Gastrocnemius medialis (tissue), 4 donors: ENCODE measurements around the gene FAM174C. TPM values are rescaled to one million over a fixed set of nuclear protein-coding genes. Genes with fewer than 3 reads are reported as not detected.
A peak's percentile ranks its signal among the peaks of the same experiment; 100 is the strongest.

ENCODE experiments used
- ATAC-seq, 2 donors: fragments of 150-250 bp; one replicate each; pipeline ENCODE4 v1.9.1; 2016
- DNase-seq, 2 donors: peaks; one replicate each; pipeline ENCODE4 v3.0.0-alpha.2; 2019
- H3K27ac ChIP-seq, 4 donors: fragments of 200-600 bp; sonication (generic); 1 replicate in 1 of 4; 2 replicates in 3 of 4; pipeline ENCODE4 v1.5.1; 2016 to 2018; ENCODE audit warnings: mild to moderate bottlenecking in 2 of 4, moderate library complexity in 1 of 4
- H3K27me3 ChIP-seq, 3 donors: fragments of 200-600 bp; sonication (generic) in 2 of 3; 1 replicate in 1 of 3; 2 replicates in 2 of 3; pipeline versions ENCODE4 v1.5.1 to v1.6.0; 2016 to 2019; ENCODE audit warnings: mild to moderate bottlenecking in 1 of 3, moderate library complexity in 1 of 3
- H3K36me3 ChIP-seq, 2 donors: fragments of 200-600 bp; sonication (generic) in 1 of 2; one replicate each; pipeline ENCODE4 v1.5.1; 2017 to 2018
- H3K4me1 ChIP-seq, 2 donors: fragments of 200-600 bp; sonication (generic) in 1 of 2; one replicate each; pipeline ENCODE4 v1.5.1; 2016 to 2017; ENCODE audit warnings: mild to moderate bottlenecking in 2 of 2
- H3K4me3 ChIP-seq, 4 donors: fragments of 200-600 bp; sonication (generic) in 3 of 4; 1 replicate in 1 of 4; 2 replicates in 3 of 4; pipeline ENCODE4 v1.5.1; 2016 to 2019; ENCODE audit warnings: mild to moderate bottlenecking in 2 of 4
- H3K9me3 ChIP-seq, 3 donors: fragments of 200-600 bp; sonication (generic) in 2 of 3; 1 replicate in 1 of 3; 2 replicates in 2 of 3; pipeline ENCODE4 v1.5.1; 2016 to 2019
- POLR2A ChIP-seq, 2 donors: fragments of 450-650 bp; IDR thresholded peaks; one replicate each; pipeline ENCODE4 v1.6.1; 2017; ENCODE audit warnings: antibody characterized with exemption in 2 of 2, mild to moderate bottlenecking in 2 of 2, moderate library complexity in 2 of 2
- in situ Hi-C, 4 donors: fragments of 200-750 bp; cut with MboI; loops; one replicate each; pipeline versions ENCODE4 v1.15.0 to v1.8.0; 2017; ENCODE audit warnings: low sequenced_read_pairs in 4 of 4
- intact Hi-C: fragments of 100-400 bp; cut with DNase I; formaldehyde crosslinking; loops from one replicate; pipeline ENCODE4 v1.15.1; 2023; ENCODE audit warnings: low total_unique reads
- total RNA-seq, 4 donors: library from RNA; depleted of rRNA; stranded (reverse); fragments of >200 nt; gene quantifications; one replicate each; pipeline versions ENCODE4 v1.1.0 to v1.2.3, GENCODE V29; 2016
- TF ChIP-seq, protein P1 (sequence below), 5 experiments: fragments of 450-650 bp in 3 of 5; fragments of 200-600 bp in 2 of 5; sonication (generic) in 2 of 5; IDR thresholded peaks in 4 of 5; conservative IDR thresholded peaks in 1 of 5; 1 replicate in 4 of 5; 2 replicates in 1 of 5; pipeline ENCODE4 v1.5.1; 2016 to 2019; ENCODE audit warnings: antibody characterized with exemption in 5 of 5, mild to moderate bottlenecking in 3 of 5, moderate library complexity in 3 of 5

FAM174C gene
- total RNA-seq, 4 donors from 2014 or later, result 18.7 to 36.7 (median 28.7) TPM

DNA sequence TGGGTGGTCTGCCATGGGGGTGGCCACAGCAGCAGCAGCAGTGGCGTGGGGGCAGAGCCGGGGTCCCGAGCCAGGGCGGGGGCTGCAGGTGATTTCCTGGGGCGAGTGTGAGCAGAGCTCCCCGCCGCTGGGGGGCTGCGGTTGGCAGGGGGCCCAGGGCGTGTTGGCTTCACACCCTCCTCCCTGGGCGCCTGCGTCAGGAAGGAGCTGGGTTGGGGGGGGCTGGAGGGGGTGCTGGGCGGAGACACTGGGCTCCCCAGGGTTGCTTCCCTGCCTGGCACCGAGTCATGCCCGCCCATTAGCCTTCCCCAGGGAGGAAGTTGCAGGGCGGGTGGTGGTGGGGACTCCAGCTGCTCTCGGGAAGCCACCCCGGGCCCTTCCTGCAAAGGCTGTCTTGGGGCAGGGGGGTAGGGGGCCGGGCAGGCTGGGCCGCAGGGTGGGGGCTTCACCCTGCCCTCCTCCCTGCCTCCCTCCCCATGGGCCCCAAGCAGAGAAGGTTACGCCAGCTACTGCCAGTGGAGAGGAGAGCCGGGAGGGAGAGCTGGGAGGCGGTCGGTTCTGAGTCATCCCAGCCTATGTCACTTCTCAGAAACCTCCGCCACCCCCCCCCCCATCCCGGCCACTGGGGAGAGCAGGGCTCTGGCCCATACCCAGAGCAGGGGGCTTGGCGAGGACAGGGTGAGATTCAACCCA is 22.4 kb upstream of the FAM174C start:
- TF ChIP-seq, protein P1, sequence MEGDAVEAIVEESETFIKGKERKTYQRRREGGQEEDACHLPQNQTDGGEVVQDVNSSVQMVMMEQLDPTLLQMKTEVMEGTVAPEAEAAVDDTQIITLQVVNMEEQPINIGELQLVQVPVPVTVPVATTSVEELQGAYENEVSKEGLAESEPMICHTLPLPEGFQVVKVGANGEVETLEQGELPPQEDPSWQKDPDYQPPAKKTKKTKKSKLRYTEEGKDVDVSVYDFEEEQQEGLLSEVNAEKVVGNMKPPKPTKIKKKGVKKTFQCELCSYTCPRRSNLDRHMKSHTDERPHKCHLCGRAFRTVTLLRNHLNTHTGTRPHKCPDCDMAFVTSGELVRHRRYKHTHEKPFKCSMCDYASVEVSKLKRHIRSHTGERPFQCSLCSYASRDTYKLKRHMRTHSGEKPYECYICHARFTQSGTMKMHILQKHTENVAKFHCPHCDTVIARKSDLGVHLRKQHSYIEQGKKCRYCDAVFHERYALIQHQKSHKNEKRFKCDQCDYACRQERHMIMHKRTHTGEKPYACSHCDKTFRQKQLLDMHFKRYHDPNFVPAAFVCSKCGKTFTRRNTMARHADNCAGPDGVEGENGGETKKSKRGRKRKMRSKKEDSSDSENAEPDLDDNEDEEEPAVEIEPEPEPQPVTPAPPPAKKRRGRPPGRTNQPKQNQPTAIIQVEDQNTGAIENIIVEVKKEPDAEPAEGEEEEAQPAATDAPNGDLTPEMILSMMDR (IDR thresholded peaks at IDR 0.05 in 4 of 5, conservative IDR thresholded peaks at IDR 0.05 in 1 of 5), result peak in 2 of 5 experiments; percentile 24 to 26
- peak in 1 of 2 donors; percentile 12 for TF ChIP-seq POLR2A (IDR thresholded peaks at IDR 0.05)

DNA sequence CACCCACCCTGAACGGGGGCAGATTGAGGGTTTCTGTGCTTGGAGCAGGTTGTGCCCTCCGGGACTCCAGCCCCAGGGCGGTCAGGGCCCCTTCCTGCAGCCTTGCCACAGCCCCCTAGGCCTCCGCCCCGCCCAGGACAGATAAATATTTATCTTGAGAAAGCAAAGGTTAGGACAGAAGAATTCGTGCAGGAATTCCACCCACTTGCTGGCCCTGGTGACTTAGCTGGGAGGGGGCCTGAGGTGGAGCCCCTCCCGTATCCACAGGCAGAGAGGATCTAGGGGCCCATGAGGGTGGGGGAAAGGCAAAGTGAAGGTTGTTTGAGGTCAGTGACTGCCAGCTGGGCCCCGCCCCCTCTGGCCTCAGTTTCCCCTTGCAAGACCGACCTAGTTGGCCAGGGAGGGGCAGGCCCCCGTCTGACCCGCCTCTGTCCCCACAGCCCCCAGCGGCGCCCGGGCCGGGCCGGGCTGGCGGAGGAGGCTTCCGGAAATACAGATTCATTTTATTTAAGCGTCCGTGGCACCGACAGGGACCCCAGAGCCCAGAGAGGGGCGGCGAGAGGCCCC is 21.7 kb upstream of the FAM174C start:
- no peaks in the 10 kb centered on the region for H3K27me3 ChIP-seq
- peaks cover 0 to 52% of the 10 kb centered on the region in 2 donors for H3K36me3 ChIP-seq
- no peaks in the 10 kb centered on the region for H3K9me3 ChIP-seq
- DNase-seq (no peak), ATAC-seq (no peak)
- peaks cover 45 to 54% of the 10 kb centered on the region in 2 donors for H3K4me1 ChIP-seq
- in situ Hi-C loops, result no loop called here
- TF ChIP-seq POLR2A (IDR thresholded peaks at IDR 0.05), result peak in 1 of 2 donors; percentile 1
- TF ChIP-seq, protein P1 (IDR thresholded peaks at IDR 0.05 in 4 of 5, conservative IDR thresholded peaks at IDR 0.05 in 1 of 5), result no peak
- H3K4me3 ChIP-seq, result peak overlapping the region; percentile 69 to 85 (median 84)
- H3K27ac ChIP-seq, result peak overlapping the region; percentile 94 to 99 (median 96)
- intact Hi-C loops, result loop anchor here (1.0 kb wide), 1 partner anchor 13 kb away; no protein-coding TSS in a partner anchor

More for the DNA sequence above, 22.4 kb upstream of the FAM174C start:
- H3K27ac ChIP-seq, result peak overlapping the region; percentile 94 to 99 (median 96)
- H3K4me3 ChIP-seq, result peak overlapping the region; percentile 69 to 85 (median 84)
- peaks cover 0 to 52% of the 10 kb centered on the region in 2 donors for H3K36me3 ChIP-seq
- DNase-seq, result peak; percentile 81 to 89
- H3K9me3 ChIP-seq, result no peaks in the 10 kb centered on the region
- in situ Hi-C loops, result no loop called here
- H3K27me3 ChIP-seq, result no peaks in the 10 kb centered on the region
- intact Hi-C loops, result loop anchor here (1.0 kb wide), 1 partner anchor 13 kb away; no protein-coding TSS in a partner anchor
- ATAC-seq, result peak; percentile 25 to 29
- H3K4me1 ChIP-seq, result peaks cover 41 to 52% of the 10 kb centered on the region in 2 donors

DNA sequence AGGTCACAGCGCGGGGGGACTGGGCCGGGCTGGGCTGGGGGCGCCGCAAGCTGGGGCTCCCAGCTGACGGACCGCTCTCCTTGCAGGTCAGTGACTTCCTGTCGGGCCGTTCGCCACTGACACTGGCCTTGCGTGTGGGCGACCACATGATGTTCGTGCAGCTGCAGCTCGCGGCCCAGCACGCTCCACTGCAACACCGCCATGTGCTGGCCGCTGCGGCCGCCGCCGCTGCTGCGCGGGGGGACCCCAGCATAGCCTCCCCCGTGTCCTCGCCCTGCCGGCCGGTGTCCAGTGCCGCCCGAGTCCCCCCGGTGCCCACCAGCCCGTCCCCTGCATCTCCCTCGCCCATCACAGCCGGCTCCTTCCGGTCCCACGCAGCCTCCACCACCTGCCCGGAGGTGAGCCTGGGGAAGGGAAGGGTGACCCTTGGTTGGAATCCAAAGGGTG is 21.2 kb upstream of the FAM174C start:
- Histone ChIP-seq H3K4me1 (peaks cover 45 to 56% of the 10 kb centered on the region in 2 donors), H3K36me3 (peaks cover 0 to 52% of the 10 kb centered on the region in 2 donors), H3K4me3 (peak overlapping the region; percentile 69 to 85 (median 84)), H3K9me3 (no peaks in the 10 kb centered on the region), H3K27ac (peak overlapping the region; percentile 94 to 99 (median 96)), H3K27me3 (no peaks in the 10 kb centered on the region)
- DNase-seq, result no peak
- intact Hi-C loops (no loop called here), in situ Hi-C loops (no loop called here)
- ATAC-seq, result no peak
- TF ChIP-seq, protein P1 (IDR thresholded peaks at IDR 0.05 in 4 of 5, conservative IDR thresholded peaks at IDR 0.05 in 1 of 5), result no peak
- no peak for TF ChIP-seq POLR2A (IDR thresholded peaks at IDR 0.05)

DNA sequence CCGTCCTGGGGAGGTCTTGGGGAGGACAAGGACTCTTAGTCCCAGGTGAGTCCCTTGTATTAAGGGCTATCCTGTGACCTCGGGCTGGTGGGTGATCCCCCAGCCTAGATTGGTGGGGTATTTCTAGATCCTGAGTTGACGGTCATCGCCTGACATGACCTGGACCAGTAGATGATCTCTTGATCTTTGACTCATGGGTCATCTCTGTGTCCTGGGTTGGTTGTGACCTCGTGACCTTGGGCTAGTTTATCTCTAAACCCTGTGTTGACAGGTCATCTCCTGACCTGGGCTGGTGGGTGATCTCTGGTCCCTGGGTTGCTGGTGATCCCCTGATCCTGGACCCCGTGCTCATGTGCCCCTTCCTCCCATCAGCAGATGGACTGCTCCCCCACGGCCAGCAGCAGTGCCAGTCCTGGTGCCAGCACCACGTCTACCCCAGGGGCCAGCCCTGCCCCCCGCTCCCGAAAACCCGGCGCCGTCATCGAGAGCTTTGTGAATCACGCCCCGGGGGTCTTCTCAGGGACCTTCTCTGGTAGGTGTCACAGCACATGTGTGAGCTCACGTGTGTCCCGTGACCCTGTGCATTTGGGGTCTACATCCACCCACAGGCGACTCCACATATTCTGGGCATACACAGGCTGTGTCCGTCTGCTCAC is 20.7 kb upstream of the FAM174C start:
- TF ChIP-seq, protein P1 (IDR thresholded peaks at IDR 0.05 in 4 of 5, conservative IDR thresholded peaks at IDR 0.05 in 1 of 5), result no peak
- no peak for TF ChIP-seq POLR2A (IDR thresholded peaks at IDR 0.05)
- Histone ChIP-seq H3K4me3 (peak overlapping the region in 1 of 4 donors; percentile 85), H3K36me3 (peaks cover 0 to 52% of the 10 kb centered on the region in 2 donors), H3K27me3 (no peaks in the 10 kb centered on the region), H3K4me1 (peaks cover 46 to 59% of the 10 kb centered on the region in 2 donors), H3K27ac (peak overlapping the region; percentile 94 to 99 (median 96)), H3K9me3 (no peaks in the 10 kb centered on the region)
- intact Hi-C loops, result no loop called here
- DNase-seq (no peak), ATAC-seq (no peak)
- in situ Hi-C loops, result no loop called here
